HL-60/S4 treated with phorbol 12-myristate 13-acetate at 8.2 ng/mL for 4 days and 3 days (cell line): ENCODE results near the gene TTC34.

ENCODE experiments used
- in situ Hi-C: fragments of 300-500 bp; cut with MboI; formaldehyde crosslinking; loops from 2 replicates; pipeline ENCODE4 v1.15.0; 2022; ENCODE audit warnings: low sequenced_read_pairs

The TTC34 gene

GRCh38 chr1:2830761-2831425 is 29.4 kb upstream of the TTC34 start:
- in situ Hi-C loops: no loop called here

DNA sequence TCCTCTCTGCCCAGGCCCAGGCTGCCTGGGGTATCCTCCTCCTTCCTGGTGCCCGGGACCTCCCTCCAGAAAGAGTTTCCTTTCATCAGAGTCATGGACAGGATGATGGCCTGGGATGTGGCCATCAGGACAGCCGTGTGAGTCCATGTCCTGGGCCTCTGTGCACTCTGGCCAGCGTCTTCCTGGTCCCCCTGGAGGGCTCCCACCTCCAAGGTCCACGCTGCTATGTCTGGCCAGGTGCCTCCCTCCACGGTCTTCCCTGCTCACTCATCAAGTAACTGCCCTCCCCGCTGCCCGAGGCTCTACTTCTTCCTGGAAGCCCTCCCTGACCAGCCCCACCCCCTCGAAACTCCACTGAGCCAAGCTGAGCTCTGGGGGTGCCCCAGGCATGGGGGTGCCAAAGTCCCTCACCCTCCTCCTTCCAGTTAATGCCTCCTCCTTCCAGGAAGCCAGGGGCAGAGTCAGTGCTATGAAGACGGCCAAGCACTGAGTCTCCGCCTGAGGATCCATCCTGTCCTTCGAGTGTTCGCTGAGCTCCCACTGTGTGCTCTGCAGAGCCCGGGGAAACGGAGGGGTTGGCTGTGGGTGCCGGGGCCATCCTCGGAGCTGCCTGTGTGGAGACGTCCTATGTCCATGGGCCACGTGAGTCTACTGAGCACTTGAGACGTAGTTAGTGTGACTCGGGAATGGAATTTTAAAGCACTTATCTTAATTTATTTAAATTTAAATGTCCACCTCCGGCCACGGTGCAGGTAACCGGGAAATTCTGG is 28.5 kb upstream of the TTC34 start:
- in situ Hi-C loops: no loop called here

GRCh38 chr1:2828586-2829250 is 27.2 kb upstream of the TTC34 start:
- in situ Hi-C loops: no loop called here

- in situ Hi-C loops: no loop called here
Measured at GRCh38 chr1:2826736-2827292, 25.3 kb upstream of the TTC34 start.

GRCh38 chr1:2826316-2826715 is 24.8 kb upstream of the TTC34 start:
- in situ Hi-C loops: no loop called here

- in situ Hi-C loops: no loop called here
Measured at GRCh38 chr1:2825487-2826189, 24.1 kb upstream of the TTC34 start.

- in situ Hi-C loops: no loop called here
Measured at GRCh38 chr1:2824999-2825398, 23.5 kb upstream of the TTC34 start.

DNA sequence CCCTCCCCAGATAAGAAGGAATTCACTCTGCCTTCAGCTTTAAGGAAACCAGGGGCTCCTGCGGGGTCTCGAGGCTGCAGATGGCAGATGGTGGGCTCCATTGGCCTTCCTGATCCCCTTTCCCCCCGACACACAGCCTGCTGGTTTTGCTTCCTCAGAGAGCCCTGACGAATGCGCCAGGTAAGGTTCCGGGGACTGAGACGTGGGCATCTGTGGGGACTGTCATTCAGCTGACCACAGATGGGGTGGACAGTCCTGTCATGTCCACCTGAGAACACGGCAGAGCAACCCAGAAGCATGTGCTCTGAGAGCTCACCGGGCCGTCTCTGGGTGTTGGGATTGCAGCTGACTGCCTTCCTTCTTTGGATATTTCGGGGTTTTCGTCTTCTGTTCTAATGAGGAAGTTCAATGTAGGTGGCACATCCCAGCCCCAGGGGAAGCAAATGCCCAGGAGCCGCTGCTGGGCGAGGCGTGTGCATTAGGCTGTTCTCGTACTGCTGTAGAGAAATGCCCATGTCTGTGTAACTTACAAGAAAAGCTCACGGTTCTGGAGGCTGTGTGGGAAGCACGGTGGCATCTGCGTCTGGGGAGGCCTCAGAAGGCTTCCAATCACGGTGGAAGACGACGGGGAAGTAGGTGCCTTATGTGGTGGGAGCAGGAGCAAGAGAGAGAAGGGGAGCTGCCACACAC is 22.6 kb upstream of the TTC34 start:
- in situ Hi-C loops: no loop called here

- in situ Hi-C loops: no loop called here
Measured at GRCh38 chr1:2822621-2823145, 21.2 kb upstream of the TTC34 start.

DNA sequence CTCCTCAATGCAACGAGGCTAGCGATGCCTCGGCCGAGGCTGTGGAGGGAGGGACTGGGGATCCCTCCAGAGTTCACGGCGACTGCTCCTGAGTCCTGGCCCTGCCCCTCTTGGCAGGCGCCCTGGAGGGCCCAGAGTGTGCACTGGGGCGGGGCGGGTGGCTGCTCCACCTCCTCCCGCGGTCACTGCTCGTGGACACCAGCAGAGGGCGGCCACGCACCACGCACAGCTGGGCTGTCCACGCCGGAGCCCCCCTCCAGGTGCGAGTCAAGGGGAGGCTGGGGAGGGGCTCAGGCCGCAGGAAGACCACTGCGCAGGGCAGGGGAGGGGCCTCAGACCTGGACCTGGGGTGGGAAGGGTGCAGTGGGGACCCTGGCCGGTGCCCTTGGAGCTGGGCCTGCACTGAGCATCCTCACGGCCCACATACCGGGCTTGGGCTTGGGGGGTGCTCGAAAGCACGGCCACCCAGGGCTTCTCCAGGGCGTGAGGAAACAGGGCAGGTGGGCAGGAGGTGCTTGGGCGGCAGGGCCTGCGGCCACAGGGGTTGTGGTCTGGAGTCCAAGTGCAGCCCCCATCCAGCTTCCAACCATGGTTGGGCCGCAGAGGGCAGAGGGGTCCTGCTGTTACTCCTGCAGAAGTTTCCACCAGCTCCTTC is 20.6 kb upstream of the TTC34 start:
- in situ Hi-C loops: no loop called here

- in situ Hi-C loops: no loop called here
Measured at GRCh38 chr1:2821373-2821955, 20.0 kb upstream of the TTC34 start.

DNA sequence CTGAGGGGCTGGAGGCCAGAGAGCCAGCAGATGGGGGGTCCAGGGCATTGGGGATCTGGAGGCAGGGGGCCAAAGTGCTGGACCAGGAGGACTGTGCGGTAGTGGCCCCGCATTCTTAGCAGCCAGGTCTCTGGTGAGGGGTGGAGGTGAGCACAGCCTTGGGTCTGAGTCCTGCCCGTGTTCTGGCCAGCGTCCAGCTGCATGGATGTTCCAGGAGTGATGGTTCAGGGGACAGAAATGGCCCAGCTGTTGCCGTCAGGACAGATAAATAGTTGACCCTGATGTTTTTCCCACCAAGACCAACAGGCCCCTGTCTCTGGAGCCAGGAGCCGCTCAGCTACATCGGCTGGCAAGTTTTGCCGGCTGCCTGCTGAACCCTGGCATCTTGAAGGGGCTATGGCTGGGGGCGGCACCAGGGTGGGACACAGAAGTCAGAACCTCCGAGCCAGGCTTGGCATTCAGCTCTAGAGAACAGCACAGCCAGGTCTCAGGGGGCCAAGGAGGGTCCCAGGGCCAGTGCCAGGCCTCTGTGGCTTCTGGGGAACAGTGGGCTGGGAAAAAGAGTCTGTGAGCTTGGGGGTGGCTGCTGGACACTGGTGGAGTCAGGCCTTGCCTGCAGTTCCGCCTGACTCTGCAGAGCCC is 19.4 kb upstream of the TTC34 start:
- in situ Hi-C loops: no loop called here

DNA sequence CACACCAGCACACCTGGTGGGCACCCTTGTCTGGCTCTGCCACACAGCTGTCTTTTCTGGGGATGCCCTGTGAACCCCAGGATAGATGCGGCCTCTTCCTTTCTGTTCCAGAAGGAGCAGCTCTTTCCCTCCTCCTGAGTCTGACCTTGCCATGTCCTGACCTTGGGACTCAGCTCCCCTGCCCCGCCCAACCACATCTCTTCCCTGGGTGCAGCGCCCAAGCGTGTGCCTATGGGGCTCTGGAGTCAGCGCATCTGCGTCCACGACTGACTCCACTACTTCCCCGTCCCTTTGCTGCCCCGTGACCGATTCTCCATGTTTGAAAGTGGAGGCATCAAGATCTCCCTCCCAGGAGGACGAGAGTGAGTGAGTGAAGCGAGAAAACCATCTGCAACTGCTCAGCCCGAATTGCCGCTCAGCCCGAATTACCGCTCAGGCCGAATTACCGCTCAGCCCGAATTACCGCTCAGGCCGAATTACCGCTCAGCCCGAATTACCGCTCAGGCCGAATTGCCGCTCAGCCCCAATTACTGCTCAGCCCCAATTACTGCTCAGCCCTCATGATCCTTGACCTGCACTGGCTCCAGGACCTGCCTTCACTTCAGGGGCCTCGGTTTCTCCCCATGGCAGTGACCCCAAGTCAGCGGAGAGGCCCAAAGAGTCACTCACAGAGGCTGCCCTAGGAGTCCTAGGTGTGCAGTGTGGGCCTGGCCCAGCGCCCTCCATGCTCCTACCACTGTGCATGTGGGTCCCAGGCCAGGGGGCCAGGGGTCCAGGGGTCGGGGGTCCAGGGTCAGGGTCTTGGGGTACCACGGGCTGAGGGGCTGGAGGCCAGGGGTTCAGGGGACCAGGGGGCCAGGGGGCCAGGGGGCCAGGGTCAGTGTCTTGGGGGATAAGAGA is 18.6 kb upstream of the TTC34 start:
- in situ Hi-C loops: no loop called here

GRCh38 chr1:2819429-2819828 is 17.9 kb upstream of the TTC34 start:
- in situ Hi-C loops: no loop called here

- in situ Hi-C loops: no loop called here
Measured at GRCh38 chr1:2817784-2818564, 16.5 kb upstream of the TTC34 start.

DNA sequence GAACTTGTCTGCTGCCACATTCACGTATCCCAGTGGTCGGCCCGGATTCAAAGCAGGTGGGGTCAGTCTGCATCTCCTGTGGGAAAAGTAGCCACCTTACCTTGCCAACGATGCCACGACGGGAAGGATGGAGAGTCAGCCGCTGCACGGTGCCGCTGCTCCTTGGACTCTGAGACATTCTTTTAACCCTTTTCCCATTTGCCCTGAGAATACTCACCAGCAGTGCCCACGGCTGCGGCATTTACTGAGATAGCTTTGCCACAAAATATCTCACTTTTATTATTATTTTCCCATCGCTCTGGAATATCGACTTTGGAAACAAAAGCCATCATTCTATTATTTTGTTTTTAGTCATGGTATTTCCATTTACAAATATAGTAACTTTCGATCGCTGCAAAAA is 15.3 kb upstream of the TTC34 start:
- in situ Hi-C loops: no loop called here

- in situ Hi-C loops: no loop called here
Measured at GRCh38 chr1:2815551-2815950, 14.1 kb upstream of the TTC34 start.
